Neutrophil (primary cell): Measurements from ENCODE around the gene PPP2R5C.

Source experiments
- H3K27ac ChIP-seq: fragments of 200-600 bp; sonication (generic); 2 replicates; pipeline ENCODE4 v1.5.1; 2016; ENCODE audit warnings: mild to moderate bottlenecking, moderate library complexity
- H3K27me3 ChIP-seq: fragments of 200-600 bp; sonication (generic); 2 replicates; pipeline ENCODE4 v1.6.0; 2016; ENCODE audit warnings: mild to moderate bottlenecking
- H3K36me3 ChIP-seq: fragments of 200-600 bp; sonication (generic); 2 replicates; pipeline ENCODE4 v1.5.1; 2017
- H3K4me1 ChIP-seq, 2 experiments: fragments of 200-600 bp in 1 of 2; sonication (generic) in 1 of 2; 1 replicate in 1 of 2; 2 replicates in 1 of 2; pipeline versions ENCODE4 v1.5.1 to v1.6.1; 2013 to 2016; ENCODE audit warnings: low read depth in 1 of 2, low read length in 1 of 2, mild to moderate bottlenecking in 1 of 2, moderate library complexity in 1 of 2; ENCODE audit not compliant: control insufficient read depth in 1 of 2, insufficient read depth in 1 of 2
- H3K4me3 ChIP-seq, 2 experiments: fragments of 200-600 bp in 1 of 2; sonication (generic) in 1 of 2; 1 replicate in 1 of 2; 2 replicates in 1 of 2; pipeline ENCODE4 v1.5.1; 2013 to 2016; ENCODE audit warnings: low read depth in 1 of 2, low read length in 1 of 2, mild to moderate bottlenecking in 1 of 2, moderate library complexity in 1 of 2
- H3K9me3 ChIP-seq: fragments of 200-600 bp; sonication (generic); 2 replicates; pipeline ENCODE4 v1.5.1; 2016
- CTCF ChIP-seq: fragments of 200-600 bp; sonication (generic); IDR thresholded peaks from 2 replicates; pipeline ENCODE4 v1.5.1; 2016; ENCODE audit warnings: antibody characterized with exemption

PPP2R5C gene

DNA sequence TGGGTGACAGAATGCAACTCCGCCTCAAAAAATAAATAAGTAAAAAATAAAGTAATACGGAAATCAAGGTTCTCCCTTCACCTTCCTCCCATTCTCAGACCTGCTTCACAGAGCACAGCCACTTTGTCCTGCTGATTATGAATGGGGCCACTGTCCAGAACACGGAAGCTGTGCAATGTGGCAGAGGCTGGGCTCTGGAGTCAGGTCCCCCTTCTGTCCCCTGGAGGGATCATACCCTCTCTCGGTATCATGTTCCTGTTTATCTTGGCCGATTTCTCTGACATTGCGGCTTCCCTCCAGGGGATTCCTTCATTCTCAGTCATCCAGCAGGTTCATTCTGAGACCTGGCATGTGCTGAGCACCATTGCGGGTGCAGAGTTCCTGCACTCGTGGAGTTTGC lies 11.3 kb downstream of the PPP2R5C start:
- no peaks in the 10 kb centered on the region for H3K9me3 ChIP-seq
- peaks cover 14% of the 10 kb centered on the region for H3K27me3 ChIP-seq
- no peak for TF ChIP-seq CTCF
- H3K4me3 ChIP-seq, result no peak overlapping the region
- no peak overlapping the region for H3K27ac ChIP-seq
- H3K36me3 ChIP-seq, result no peaks in the 10 kb centered on the region
- H3K4me1 ChIP-seq, result no peaks in the 10 kb centered on the region

GRCh38 chr14:101773378-101773777 lies 11.9 kb downstream of the PPP2R5C start:
- H3K27ac ChIP-seq, result no peak overlapping the region
- H3K4me3 ChIP-seq, result no peak overlapping the region
- no peaks in the 10 kb centered on the region for H3K9me3 ChIP-seq
- no peaks in the 10 kb centered on the region for H3K4me1 ChIP-seq
- peaks cover 10% of the 10 kb centered on the region for H3K27me3 ChIP-seq
- H3K36me3 ChIP-seq, result no peaks in the 10 kb centered on the region
- TF ChIP-seq CTCF, result no peak

DNA sequence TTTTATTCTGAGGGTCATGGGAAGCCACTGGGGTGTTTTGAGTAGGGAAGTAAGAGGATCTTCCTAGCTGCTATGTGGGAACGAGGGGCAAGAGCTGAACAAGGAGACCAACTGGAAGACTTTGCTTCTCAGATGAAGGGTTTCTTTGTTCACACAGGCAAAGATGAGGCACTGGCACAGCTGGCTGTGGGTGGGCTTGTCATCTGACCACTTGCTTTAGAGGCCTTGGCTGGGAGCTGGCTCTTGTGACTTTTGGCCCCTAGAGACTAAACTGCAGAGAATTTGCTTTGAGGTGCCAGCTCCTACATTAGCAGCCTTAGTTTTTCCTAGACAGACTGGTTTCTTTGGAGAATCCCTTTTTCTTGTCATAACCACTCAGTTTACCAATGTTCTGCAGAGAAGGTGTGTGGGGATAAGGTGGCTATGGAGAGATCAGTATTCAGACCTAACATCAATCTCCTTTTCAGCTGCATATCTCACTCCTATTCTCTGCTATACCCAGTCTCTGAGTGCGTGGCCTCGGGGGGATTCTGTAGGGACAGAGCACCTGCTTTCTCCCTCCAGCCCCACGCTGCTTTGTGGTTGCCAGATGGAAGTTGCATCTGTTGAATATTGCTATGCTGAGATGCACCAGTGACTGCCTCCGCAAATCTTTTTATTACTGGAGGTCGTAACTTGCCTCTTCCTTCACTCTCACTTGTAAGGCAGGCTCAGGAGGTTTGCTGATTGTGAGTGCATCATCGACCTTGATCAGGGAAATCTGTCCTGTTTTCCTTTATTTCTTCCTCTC lies 12.7 kb downstream of the PPP2R5C start:
- Histone ChIP-seq H3K9me3 (no peaks in the 10 kb centered on the region), H3K36me3 (no peaks in the 10 kb centered on the region), H3K4me1 (no peaks in the 10 kb centered on the region), H3K4me3 (no peak overlapping the region), H3K27ac (no peak overlapping the region), H3K27me3 (peaks cover 12% of the 10 kb centered on the region)
- TF ChIP-seq CTCF, result no peak

GRCh38 chr14:101774814-101775213 lies 13.3 kb downstream of the PPP2R5C start:
- Histone ChIP-seq H3K9me3 (no peaks in the 10 kb centered on the region), H3K27me3 (peaks cover 17% of the 10 kb centered on the region), H3K36me3 (no peaks in the 10 kb centered on the region), H3K27ac (no peak overlapping the region), H3K4me1 (no peaks in the 10 kb centered on the region), H3K4me3 (no peak overlapping the region)
- no peak for TF ChIP-seq CTCF

- no peaks in the 10 kb centered on the region for H3K9me3 ChIP-seq
- no peak for TF ChIP-seq CTCF
- peaks cover 0 to 1% of the 10 kb centered on the region in 2 experiments for H3K4me1 ChIP-seq
- no peaks in the 10 kb centered on the region for H3K36me3 ChIP-seq
- H3K27me3 ChIP-seq, result peaks cover 27% of the 10 kb centered on the region
- no peak overlapping the region for H3K4me3 ChIP-seq
- no peak overlapping the region for H3K27ac ChIP-seq
Observed at GRCh38 chr14:101775826-101776225, 14.3 kb downstream of the PPP2R5C start.
